NCI-H128 (cell line): Measurements from ENCODE around the gene BTNL3.
"Not testable (repeated sequence)": the region's sequence is repeated elsewhere in the genome, so short reads cannot be mapped to it uniquely, and the experiment has no call there.

ENCODE experiments used
- DNase-seq: peaks from one replicate; lab custom pipeline; 2025; ENCODE audit not compliant: unreplicated experiment; lab: John Stamatoyannopoulos, UW

Gene BTNL3

GRCh38 chr5:180988592-180988991 is at the start of gene BTNL3:
Gene BTNL3, plus strand, starts transcription at chr5:180988846. Its CDS starts 183 bp downstream, at chr5:180989029.
- DNase-seq: no peak

GRCh38 chr5:180950291-180950949 is 38.2 kb upstream of the BTNL3 start:
- DNase-seq: no peak

GRCh38 chr5:180959661-180960060 is 29.0 kb upstream of the BTNL3 start:
- no peak for DNase-seq

GRCh38 chr5:180960209-180960608 is 28.4 kb upstream of the BTNL3 start:
- no peak for DNase-seq

GRCh38 chr5:180969406-180969805 is 19.2 kb upstream of the BTNL3 start:
- DNase-seq: no peak

- DNase-seq: no peak
Measured at GRCh38 chr5:180970336-180970735, 18.3 kb upstream of the BTNL3 start.

GRCh38 chr5:180970875-180971274 is 17.8 kb upstream of the BTNL3 start:
- no peak for DNase-seq

- DNase-seq: no peak
Measured at GRCh38 chr5:180974612-180975315, 13.9 kb upstream of the BTNL3 start.

GRCh38 chr5:180975338-180975737 is 13.3 kb upstream of the BTNL3 start:
- DNase-seq: no peak

GRCh38 chr5:180976518-180976917 is 12.1 kb upstream of the BTNL3 start:
- DNase-seq: no peak

- no peak for DNase-seq
Measured at GRCh38 chr5:180977852-180978251, 10.8 kb upstream of the BTNL3 start.

- DNase-seq: no peak
Measured at GRCh38 chr5:180982008-180982741, 6.5 kb upstream of the BTNL3 start.

GRCh38 chr5:180988016-180988415 is 630 bp upstream of the BTNL3 start:
- DNase-seq: no peak

- DNase-seq: no peak
Measured at GRCh38 chr5:180990086-180990881, 1.6 kb downstream of the BTNL3 start.

GRCh38 chr5:180990882-180991242 is 2.2 kb downstream of the BTNL3 start:
- no peak for DNase-seq

- no peak for DNase-seq
Measured at GRCh38 chr5:181001947-181002346, 13.3 kb downstream of the BTNL3 start.

GRCh38 chr5:181005791-181006190 is 17.1 kb downstream of the BTNL3 start:
- DNase-seq: no peak

GRCh38 chr5:181008136-181008535 is 19.5 kb downstream of the BTNL3 start:
- no peak for DNase-seq

GRCh38 chr5:181010018-181010417 is 21.4 kb downstream of the BTNL3 start:
- DNase-seq: not testable (repeated sequence)

- DNase-seq: not testable (repeated sequence)
Measured at GRCh38 chr5:181014654-181015053, 26.0 kb downstream of the BTNL3 start.

GRCh38 chr5:181017448-181017847 is 28.8 kb downstream of the BTNL3 start:
- not testable (repeated sequence) for DNase-seq
